Measurements from ENCODE around the gene CENPB.
"Not testable (repeated sequence)": the region's sequence is repeated elsewhere in the genome, so short reads cannot be mapped to it uniquely, and the experiment has no call there.

The CENPB gene

GRCh38 chr20:3811467-3812258, 25.1 kb upstream of the CENPB start:
- peak; percentile 90 for DNase-seq

GRCh38 chr20:3808544-3808943, 22.0 kb upstream of the CENPB start:
- no peak for DNase-seq

- no peak for DNase-seq
Measured at GRCh38 chr20:3804781-3805180, 18.2 kb upstream of the CENPB start.

GRCh38 chr20:3804254-3804751, 17.8 kb upstream of the CENPB start:
- no peak for DNase-seq

- DNase-seq: no peak
Measured at GRCh38 chr20:3803854-3804253, 17.3 kb upstream of the CENPB start.

- DNase-seq: no peak
Measured at GRCh38 chr20:3803289-3803688, 16.7 kb upstream of the CENPB start.

- DNase-seq: no peak
Measured at GRCh38 chr20:3802524-3803239, 16.1 kb upstream of the CENPB start.

GRCh38 chr20:3801846-3802245, 15.3 kb upstream of the CENPB start:
- no peak for DNase-seq

- no peak for DNase-seq
Measured at GRCh38 chr20:3801299-3801698, 14.8 kb upstream of the CENPB start.

- DNase-seq: no peak
Measured at GRCh38 chr20:3800878-3801260, 14.3 kb upstream of the CENPB start.

- DNase-seq: no peak
Measured at GRCh38 chr20:3800256-3800877, 13.8 kb upstream of the CENPB start.

GRCh38 chr20:3798908-3799248, 12.3 kb upstream of the CENPB start:
- no peak for DNase-seq

- DNase-seq: no peak
Measured at GRCh38 chr20:3798373-3798768, 11.8 kb upstream of the CENPB start.

GRCh38 chr20:3797592-3798372, 11.2 kb upstream of the CENPB start:
- no peak for DNase-seq

GRCh38 chr20:3797226-3797545, 10.6 kb upstream of the CENPB start:
- no peak for DNase-seq

- no peak for DNase-seq
Measured at GRCh38 chr20:3796477-3797225, 10.1 kb upstream of the CENPB start.

- DNase-seq: peak; percentile 88
Measured at GRCh38 chr20:3795511-3796468, 9.2 kb upstream of the CENPB start, which contains the start of gene CDC25B. Gene CDC25B (plus strand): TSS chr20:3796310. CDS start chr20:3796532, 222 bp downstream.

- no peak for DNase-seq
Measured at GRCh38 chr20:3794701-3795420, 8.3 kb upstream of the CENPB start.

GRCh38 chr20:3794168-3794567, 7.6 kb upstream of the CENPB start:
- not testable (repeated sequence) for DNase-seq

GRCh38 chr20:3789201-3789600, 2.7 kb upstream of the CENPB start:
- not testable (repeated sequence) for DNase-seq

Data from amniotic stem cell (primary cell).